Measurements from ENCODE around the gene SNF8. TPM values are rescaled to one million over a fixed set of nuclear protein-coding genes. Genes with fewer than 3 reads are reported as not detected.

Gene SNF8
- total and polyA plus RNA-seq, 8 donors = 34.9 to 78.6 (median 47.9) TPM

- ATAC-seq (peak; percentile 96 to 98 (median 98)), DNase-seq (peak; percentile 91 to 97 (median 93)), FAIRE-seq (no peak)
- H3K4me1 ChIP-seq = peaks cover 3 to 25% (median 7%) of the 10 kb centered on the region in 3 donors
- no peaks in the 10 kb centered on the region for H3K36me3 ChIP-seq
- 0 to 1% methylated on average over 40 to 81 of the region's 81 CpGs for WGBS, 2 donors
- no peak for TF ChIP-seq CTCF (IDR thresholded peaks at IDR 0.05)
- intact Hi-C loops (cut with DNase I) = no loop called here
- peak within 1 kb of the TSS; percentile 78 to 97 (median 85) for H3K4me3 ChIP-seq
- H3K27ac ChIP-seq = peak within 1 kb of the TSS; percentile 70 to 90 (median 87)
- H3K9me3 ChIP-seq = no peaks in the 10 kb centered on the region
- no peaks in the 10 kb centered on the region for H3K27me3 ChIP-seq
Observed at GRCh38 chr17:48908047-48908843, 36.4 kb downstream of the SNF8 start, which contains the start of gene UBE2Z. Gene UBE2Z (plus strand): TSS chr17:48908407. CDS start chr17:48908504, 97 bp downstream.

- H3K9me3 ChIP-seq = no peaks in the 10 kb centered on the region
- WGBS, 2 donors = 46 to 47% methylated on average over 2 of the region's 2 CpGs
- peak in 1 of 4 donors; percentile 3 for ATAC-seq
- H3K4me3 ChIP-seq = peak overlapping the region; percentile 78 to 97 (median 85)
- no peak for FAIRE-seq
- no peaks in the 10 kb centered on the region for H3K27me3 ChIP-seq
- no peak for TF ChIP-seq CTCF (IDR thresholded peaks at IDR 0.05)
- peak overlapping the region; percentile 70 to 90 (median 87) for H3K27ac ChIP-seq
- H3K4me1 ChIP-seq = peaks cover 3 to 25% (median 7%) of the 10 kb centered on the region in 3 donors
- intact Hi-C loops (cut with DNase I) = no loop called here
- no peak for DNase-seq
- no peaks in the 10 kb centered on the region for H3K36me3 ChIP-seq
Observed at GRCh38 chr17:48907713-48908046, 37.0 kb downstream of the SNF8 start.

GRCh38 chr17:48905987-48906515, 38.6 kb downstream of the SNF8 start:
- WGBS, 2 donors = 79 to 84% methylated on average over 9 of the region's 9 CpGs
- no peak overlapping the region for H3K27ac ChIP-seq
- DNase-seq = no peak
- FAIRE-seq = no peak
- H3K9me3 ChIP-seq = no peaks in the 10 kb centered on the region
- H3K36me3 ChIP-seq = no peaks in the 10 kb centered on the region
- peaks cover 3 to 20% (median 7%) of the 10 kb centered on the region in 3 donors for H3K4me1 ChIP-seq
- no peaks in the 10 kb centered on the region for H3K27me3 ChIP-seq
- no peak for TF ChIP-seq CTCF (IDR thresholded peaks at IDR 0.05)
- ATAC-seq = no peak
- no peak overlapping the region for H3K4me3 ChIP-seq
- intact Hi-C loops (cut with DNase I) = no loop called here

- ATAC-seq = no peak
- no peak for DNase-seq
- no peaks in the 10 kb centered on the region for H3K36me3 ChIP-seq
- no peak overlapping the region for H3K4me3 ChIP-seq
- H3K27ac ChIP-seq = no peak overlapping the region
- FAIRE-seq = no peak
- WGBS, 2 donors = 81 to 89% methylated on average over 7 of the region's 7 CpGs
- peaks cover 0 to 5% (median 3%) of the 10 kb centered on the region in 3 donors for H3K4me1 ChIP-seq
- no peaks in the 10 kb centered on the region for H3K9me3 ChIP-seq
- intact Hi-C loops (cut with DNase I) = no loop called here
- TF ChIP-seq CTCF (IDR thresholded peaks at IDR 0.05) = no peak
- no peaks in the 10 kb centered on the region for H3K27me3 ChIP-seq
Observed at GRCh38 chr17:48904428-48904827, 40.2 kb downstream of the SNF8 start.

DNA sequence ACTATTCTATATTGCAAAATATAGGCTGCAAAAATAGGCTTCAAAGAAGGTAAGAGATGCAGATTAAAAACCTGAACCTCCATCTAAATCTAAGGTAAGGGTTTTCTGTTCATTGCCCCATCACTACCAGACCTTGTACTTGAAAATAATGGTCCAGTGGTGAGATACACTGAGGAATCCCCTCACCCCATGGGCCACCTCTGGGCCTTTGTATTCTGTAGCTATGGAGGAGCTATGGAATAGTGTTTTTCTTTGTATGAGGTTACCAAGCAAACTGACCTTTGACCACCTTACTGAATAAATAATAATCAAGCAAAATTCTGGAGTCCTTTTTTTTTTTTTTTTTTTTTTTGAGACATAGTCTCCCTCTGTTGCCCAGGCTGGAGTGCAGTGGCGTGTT, 41.2 kb downstream of the SNF8 start:
- Histone ChIP-seq H3K36me3 (no peaks in the 10 kb centered on the region), H3K27ac (no peak overlapping the region), H3K4me1 (peaks cover 0 to 5% (median 3%) of the 10 kb centered on the region in 3 donors), H3K9me3 (no peaks in the 10 kb centered on the region), H3K27me3 (no peaks in the 10 kb centered on the region), H3K4me3 (no peak overlapping the region)
- no peak for TF ChIP-seq CTCF (IDR thresholded peaks at IDR 0.05)
- DNase-seq = no peak
- intact Hi-C loops (cut with DNase I) = no loop called here
- FAIRE-seq = no peak
- no peak for ATAC-seq
- 82 to 94% methylated on average over 1 of the region's 1 CpG for WGBS, 2 donors
